Keratinocyte (primary cell): Measurements from ENCODE around the gene ADAMTSL3. TPM values are rescaled to one million over a fixed set of nuclear protein-coding genes. Genes with fewer than 3 reads are reported as not detected.

Experiments used
- DNase-seq: peaks from one replicate; pipeline ENCODE4 v3.0.0-alpha.2; 2011; ENCODE audit warnings: low read depth, missing footprints, low spot score
- FAIRE-seq: peaks from 2 replicates; lab custom pipeline; 2011; peaks lifted over from hg19 to GRCh38; lab: Jason Lieb, UNC
- H2AFZ ChIP-seq: 2 replicates; pipeline ENCODE4 v1.6.0; 2012; ENCODE audit warnings: low read length, control low read depth, inconsistent platforms; ENCODE audit not compliant: control insufficient read depth
- H3K27ac ChIP-seq: 2 replicates; pipeline ENCODE4 v1.5.1; 2011; ENCODE audit warnings: low read length; ENCODE audit not compliant: control insufficient read depth, insufficient read depth
- H3K27me3 ChIP-seq: 3 replicates; pipeline ENCODE4 v1.6.0; 2011; ENCODE audit warnings: low read length; ENCODE audit not compliant: control insufficient read depth, insufficient read depth; ENCODE audit errors: extremely low read depth
- H3K36me3 ChIP-seq, 2 experiments: 2 replicates in 1 of 2; 3 replicates in 1 of 2; pipeline ENCODE4 v1.5.1; 2011; ENCODE audit warnings: low read length in 2 of 2, mild to moderate bottlenecking in 1 of 2; ENCODE audit not compliant: control insufficient read depth in 2 of 2, insufficient read depth in 2 of 2; ENCODE audit errors: extremely low read depth in 1 of 2
- H3K4me1 ChIP-seq: 3 replicates; pipeline ENCODE4 v1.5.1; 2011; ENCODE audit warnings: low read length; ENCODE audit not compliant: control insufficient read depth, insufficient read depth; ENCODE audit errors: extremely low read depth
- H3K4me2 ChIP-seq: 3 replicates; pipeline ENCODE4 v1.6.0; 2011; ENCODE audit warnings: low read depth, low read length; ENCODE audit not compliant: control insufficient read depth, insufficient read depth; ENCODE audit errors: extremely low read depth
- H3K4me3 ChIP-seq, 3 experiments: fragments of 200-600 bp in 1 of 3; sonication (generic) in 1 of 3; 2 replicates in 2 of 3; 3 replicates in 1 of 3; pipeline ENCODE4 v1.5.1; 2011 to 2016; ENCODE audit warnings: low read length in 3 of 3, mild to moderate bottlenecking in 3 of 3, control low read depth in 2 of 3, inconsistent platforms in 1 of 3, low read depth in 1 of 3, mixed read lengths in 1 of 3, mixed run types in 1 of 3, moderate library complexity in 1 of 3; ENCODE audit not compliant: control insufficient read depth in 2 of 3, insufficient read depth in 2 of 3; ENCODE audit errors: extremely low read depth in 1 of 3
- H3K79me2 ChIP-seq: 2 replicates; pipeline ENCODE4 v1.6.0; 2012; ENCODE audit warnings: low read length; ENCODE audit not compliant: control insufficient read depth, insufficient read depth
- H3K9ac ChIP-seq: 3 replicates; pipeline ENCODE4 v1.6.0; 2011; ENCODE audit warnings: low read length; ENCODE audit not compliant: control insufficient read depth, insufficient read depth; ENCODE audit errors: extremely low read depth
- H3K9me1 ChIP-seq: 3 replicates; pipeline ENCODE4 v1.6.0; 2011; ENCODE audit warnings: low read length; ENCODE audit not compliant: control insufficient read depth, insufficient read depth; ENCODE audit errors: extremely low read depth
- H3K9me3 ChIP-seq: 2 replicates; pipeline ENCODE4 v1.5.1; 2012; ENCODE audit warnings: low read depth, low read length; ENCODE audit not compliant: control insufficient read depth
- H4K20me1 ChIP-seq: 3 replicates; pipeline ENCODE4 v1.6.0; 2011; ENCODE audit warnings: low read length; ENCODE audit not compliant: control insufficient read depth, insufficient read depth; ENCODE audit errors: extremely low read depth
- CTCF ChIP-seq, 3 experiments: IDR thresholded peaks in 1 of 3; conservative IDR thresholded peaks in 1 of 3; optimal IDR thresholded peaks in 1 of 3; 2 replicates in 2 of 3; 3 replicates in 1 of 3; pipeline versions ENCODE3 to v1.5.1; 2011; ENCODE audit warnings: low read length in 3 of 3, mild to moderate bottlenecking in 3 of 3, moderate library complexity in 2 of 3, control low read depth in 1 of 3, inconsistent platforms in 1 of 3; ENCODE audit not compliant: insufficient read depth in 2 of 3; ENCODE audit errors: extremely low read depth in 1 of 3
- EZH2 ChIP-seq: IDR thresholded peaks from one replicate; pipeline ENCODE4 v1.6.1; 2012; ENCODE audit warnings: inconsistent platforms, mild to moderate bottlenecking, low read length, moderate library complexity
- dilution Hi-C: fragments of 300-500 bp; cut with MboI; formaldehyde crosslinking; loops from one replicate; pipeline ENCODE4 v1.7.0; 2020; ENCODE audit warnings: low sequenced_read_pairs; ENCODE audit not compliant: extremely low pct_ligation_motif_present
- polyA plus RNA-seq, 5 experiments: library from polyadenylated mRNA; depleted of rRNA in 3 of 5; stranded (reverse) in 3 of 5; stranded (forward) in 1 of 5; unstranded in 1 of 5; fragments of >200 nt; gene quantifications; 1 replicate in 1 of 5; 2 replicates in 3 of 5; 3 replicates in 1 of 5; pipeline versions ENCODE4 v1.2.1 to v1.2.3, GENCODE V29; 2011 to 2012; ENCODE audit warnings: missing spikeins in 2 of 5, low read depth in 1 of 5, low replicate concordance in 1 of 5

ADAMTSL3 gene
- polyA plus RNA-seq, 1 donor (not counting 4 experiments of a cell fraction or from before 2014, with no cell fraction given) = 0.01 TPM

GRCh38 chr15:83658430-83659416 is 4.8 kb downstream of the ADAMTSL3 start:
- Histone ChIP-seq H2AFZ (no peak overlapping the region), H3K9me1 (no peaks in the 10 kb centered on the region), H3K36me3 (no peaks in the 10 kb centered on the region), H3K4me3 (no peak overlapping the region), H3K4me2 (no peak overlapping the region), H3K79me2 (no peaks in the 10 kb centered on the region), H3K4me1 (no peaks in the 10 kb centered on the region), H4K20me1 (no peaks in the 10 kb centered on the region), H3K27me3 (peaks cover 22% of the 10 kb centered on the region), H3K27ac (no peak overlapping the region), H3K9ac (no peak overlapping the region), H3K9me3 (no peaks in the 10 kb centered on the region)
- DNase-seq (no peak), FAIRE-seq (no peak)
- TF ChIP-seq CTCF (optimal IDR thresholded peaks at IDR 0.05 in 1 of 3, IDR thresholded peaks at IDR 0.05 in 1 of 3, conservative IDR thresholded peaks at IDR 0.05 in 1 of 3; ENCODE audit: extremely low read depth in 1 of 3, insufficient read depth in 2 of 3, low read length in 3 of 3) (no peak), EZH2 (no peak)
- dilution Hi-C loops = no loop called here

GRCh38 chr15:83659417-83659812 is 5.5 kb downstream of the ADAMTSL3 start:
- TF ChIP-seq EZH2 = no peak
- no peak for TF ChIP-seq CTCF (optimal IDR thresholded peaks at IDR 0.05 in 1 of 3, IDR thresholded peaks at IDR 0.05 in 1 of 3, conservative IDR thresholded peaks at IDR 0.05 in 1 of 3; ENCODE audit: extremely low read depth in 1 of 3, insufficient read depth in 2 of 3, low read length in 3 of 3)
- no peaks in the 10 kb centered on the region for H4K20me1 ChIP-seq
- no peaks in the 10 kb centered on the region for H3K9me3 ChIP-seq
- no peaks in the 10 kb centered on the region for H3K9me1 ChIP-seq
- no peak overlapping the region for H3K4me3 ChIP-seq
- H3K4me1 ChIP-seq = no peaks in the 10 kb centered on the region
- dilution Hi-C loops = no loop called here
- no peak overlapping the region for H3K4me2 ChIP-seq
- H2AFZ ChIP-seq = no peak overlapping the region
- no peak overlapping the region for H3K27ac ChIP-seq
- H3K79me2 ChIP-seq = no peaks in the 10 kb centered on the region
- FAIRE-seq (no peak), DNase-seq (no peak)
- H3K9ac ChIP-seq = no peak overlapping the region
- H3K27me3 ChIP-seq = peaks cover 18% of the 10 kb centered on the region
- no peaks in the 10 kb centered on the region for H3K36me3 ChIP-seq
